IPS-18c (cell line): ENCODE measurements around the gene AKAP6.

Experiments used
- H3K4me3 ChIP-seq: 2 replicates; pipeline ENCODE4 v1.7.0; 2013; ENCODE audit warnings: low read depth, mild to moderate bottlenecking, low read length, moderate library complexity; ENCODE audit not compliant: insufficient read depth
- H3K9me3 ChIP-seq: one replicate; pipeline ENCODE4 v1.6.1; 2013; ENCODE audit warnings: mild to moderate bottlenecking, low read length, moderate library complexity; ENCODE audit not compliant: control insufficient read depth, insufficient read depth

The AKAP6 gene

DNA sequence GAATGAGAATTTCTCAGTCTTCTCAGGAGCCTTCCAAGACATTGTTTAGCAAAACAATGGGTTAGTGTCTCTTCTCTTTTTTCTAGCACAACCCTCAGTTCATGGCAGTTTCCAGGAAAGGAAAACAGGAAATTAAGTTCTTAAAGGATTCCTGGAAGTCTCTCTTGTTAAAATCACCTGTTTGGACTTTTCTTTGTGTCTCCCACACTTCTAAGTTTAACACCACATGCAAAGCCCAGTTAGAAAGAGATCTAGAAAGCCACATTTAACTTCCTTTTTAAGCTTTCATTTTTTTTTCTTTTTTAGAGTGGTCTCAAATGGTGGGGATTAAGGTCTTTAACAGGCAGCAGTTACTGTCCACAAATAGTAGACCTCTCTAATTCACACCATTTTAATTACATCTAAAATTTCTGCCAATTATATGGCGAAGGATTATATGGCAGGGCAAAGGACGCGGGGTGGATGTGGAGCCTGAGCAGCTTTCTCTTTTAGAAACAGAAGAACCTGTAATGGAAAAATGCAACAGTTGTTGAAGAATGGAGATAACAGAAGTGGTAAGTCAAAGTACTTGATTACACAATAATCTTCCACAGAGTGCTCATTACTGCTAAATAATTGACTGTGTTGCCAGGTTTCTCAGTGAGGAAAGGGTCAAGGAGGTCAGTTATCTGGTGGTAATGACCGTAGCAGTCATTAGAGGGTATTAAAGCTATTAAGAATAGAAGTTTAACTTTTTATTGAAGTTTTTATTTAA is 298.6 kb downstream of the AKAP6 start:
- H3K4me3 ChIP-seq = no peak overlapping the region

DNA sequence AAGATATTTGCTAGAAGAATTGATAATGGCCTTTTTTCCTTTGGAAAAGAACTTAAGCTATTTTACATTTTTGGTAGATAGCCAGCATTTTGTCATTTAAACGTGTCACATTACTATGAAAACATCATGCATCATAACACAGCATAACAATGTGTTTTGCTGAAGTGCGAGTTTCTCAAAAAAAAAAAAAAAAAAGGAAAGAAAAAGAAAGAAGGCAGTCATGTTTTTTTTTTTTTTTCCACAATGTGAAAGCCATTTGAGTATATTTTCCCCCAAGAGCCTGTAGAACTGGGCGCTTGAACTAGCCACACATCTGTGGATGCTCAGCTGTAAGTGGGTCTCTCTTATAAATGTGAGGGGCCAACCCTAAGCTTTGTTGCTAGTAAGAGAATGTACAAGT is 300.1 kb downstream of the AKAP6 start:
- H3K9me3 ChIP-seq = no peaks in the 10 kb centered on the region
- no peak overlapping the region for H3K4me3 ChIP-seq

More for the DNA sequence above, 298.6 kb downstream of the AKAP6 start:
- no peaks in the 10 kb centered on the region for H3K9me3 ChIP-seq

DNA sequence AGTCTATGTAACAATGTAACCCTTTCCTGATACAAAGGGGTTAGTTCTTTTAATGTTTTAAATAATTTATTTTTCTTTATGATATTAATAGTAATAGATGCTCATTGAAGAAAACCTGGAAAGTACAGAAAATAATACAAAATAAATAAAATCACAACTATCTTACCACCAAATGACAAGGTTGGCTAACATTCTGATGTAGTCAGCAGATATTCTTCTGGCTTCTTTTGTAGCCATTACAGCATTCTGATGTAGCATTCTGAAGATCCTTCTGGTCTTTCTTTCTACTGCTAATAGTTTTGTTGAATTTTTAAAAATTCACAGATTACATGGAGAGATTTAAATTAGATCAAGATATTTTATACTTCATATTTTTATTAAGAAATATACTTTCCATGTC is 301.6 kb downstream of the AKAP6 start:
- H3K9me3 ChIP-seq = no peaks in the 10 kb centered on the region
- no peak overlapping the region for H3K4me3 ChIP-seq

DNA sequence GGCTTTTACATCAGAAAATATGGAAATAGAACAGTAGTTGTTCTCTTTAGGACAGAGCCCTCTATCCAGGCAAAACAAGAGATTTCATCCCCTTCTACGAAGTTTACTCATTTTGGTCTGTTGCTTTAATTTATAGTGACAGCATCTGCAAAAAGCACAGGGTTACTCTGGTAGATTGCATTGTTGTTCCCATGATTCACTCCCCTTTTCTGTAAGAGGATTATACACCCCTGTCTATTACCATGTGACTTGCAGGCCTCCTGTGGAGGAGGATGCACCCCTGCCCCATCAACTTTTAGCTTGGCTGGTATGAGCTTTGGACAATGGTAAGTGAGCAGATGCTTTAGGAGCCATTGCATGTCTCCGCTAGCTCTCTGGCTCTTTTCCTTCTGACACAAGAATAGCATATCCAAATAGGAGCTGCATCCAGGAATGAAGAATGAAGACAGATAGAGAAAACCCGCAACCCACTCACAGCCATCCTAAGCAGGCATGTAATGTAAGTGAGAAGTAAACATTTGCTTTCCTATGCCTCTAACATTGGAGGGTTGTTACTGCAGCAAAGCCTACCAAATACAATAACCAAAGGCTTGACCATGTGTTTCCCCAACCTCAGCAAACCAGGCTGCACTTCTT is 304.2 kb downstream of the AKAP6 start:
- Histone ChIP-seq H3K9me3 (no peaks in the 10 kb centered on the region), H3K4me3 (no peak overlapping the region)

DNA sequence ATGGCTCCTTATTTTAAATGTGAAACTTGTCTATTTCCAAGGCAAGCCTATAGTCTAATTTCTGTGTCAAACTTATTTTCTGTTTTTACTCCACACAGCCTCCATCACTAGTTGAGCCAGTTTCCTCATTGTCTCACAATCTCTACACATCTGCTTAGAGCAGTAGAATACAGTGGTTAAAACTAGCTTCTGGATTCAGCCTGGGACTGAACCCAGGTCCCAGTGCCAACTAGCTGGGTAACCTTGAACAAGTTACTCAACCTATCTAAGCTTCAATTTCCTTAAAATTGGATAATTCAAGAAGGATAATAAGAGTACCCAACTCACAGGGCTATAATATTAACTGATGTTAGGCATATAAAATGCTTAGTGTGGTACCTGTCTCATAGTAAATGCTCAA is 304.8 kb downstream of the AKAP6 start:
- no peak overlapping the region for H3K4me3 ChIP-seq
- H3K9me3 ChIP-seq = no peaks in the 10 kb centered on the region

DNA sequence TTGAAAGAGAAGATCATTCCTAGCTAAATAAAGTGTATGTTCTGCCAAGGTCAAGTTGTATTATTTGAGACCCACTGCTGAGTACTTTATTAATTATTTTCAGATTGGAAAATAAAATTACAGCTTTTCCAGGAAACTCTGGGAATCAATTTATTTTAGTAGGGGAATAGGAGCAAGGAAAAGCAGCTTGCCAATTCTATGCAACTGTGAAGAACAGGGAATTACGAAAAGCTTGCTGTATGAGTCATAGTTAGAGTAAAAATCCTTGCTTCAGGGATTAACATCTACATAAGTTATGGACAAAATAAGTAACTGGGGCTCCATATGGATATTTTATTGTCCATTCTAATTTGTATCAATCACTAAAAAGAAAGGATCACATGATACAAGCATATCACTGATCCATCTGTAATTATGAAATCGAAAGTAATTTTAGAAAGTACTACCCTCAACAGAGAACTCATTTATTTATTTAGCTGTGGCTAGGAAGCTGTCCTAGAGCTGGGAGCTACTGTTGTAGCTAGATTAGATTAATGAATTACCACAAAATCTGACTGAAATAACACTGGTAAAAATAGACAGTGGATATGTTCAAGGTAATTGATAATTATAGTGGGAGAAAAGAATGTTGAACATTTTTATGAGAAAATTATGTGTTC is 306.1 kb downstream of the AKAP6 start:
- H3K9me3 ChIP-seq = no peaks in the 10 kb centered on the region
- H3K4me3 ChIP-seq = no peak overlapping the region

DNA sequence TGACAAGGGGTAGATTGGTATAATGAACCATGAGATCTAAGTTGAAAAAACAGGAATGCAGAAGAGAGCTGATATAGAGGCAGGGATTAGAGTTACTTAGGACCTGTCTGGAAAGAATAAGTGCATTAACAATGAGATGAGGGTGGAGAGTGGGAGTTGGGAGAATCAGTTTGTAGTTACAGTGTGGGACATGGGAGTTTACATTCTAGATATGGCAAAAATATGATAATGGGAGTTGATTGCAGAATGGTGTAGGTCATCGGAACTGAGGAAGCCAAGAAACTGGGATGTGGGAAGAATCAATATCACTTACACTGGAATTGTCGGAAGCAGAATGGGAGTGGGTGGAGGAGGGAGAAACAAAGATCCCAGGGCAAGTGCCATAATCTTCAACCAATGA is 308.5 kb downstream of the AKAP6 start:
- H3K4me3 ChIP-seq = no peak overlapping the region
- no peaks in the 10 kb centered on the region for H3K9me3 ChIP-seq

DNA sequence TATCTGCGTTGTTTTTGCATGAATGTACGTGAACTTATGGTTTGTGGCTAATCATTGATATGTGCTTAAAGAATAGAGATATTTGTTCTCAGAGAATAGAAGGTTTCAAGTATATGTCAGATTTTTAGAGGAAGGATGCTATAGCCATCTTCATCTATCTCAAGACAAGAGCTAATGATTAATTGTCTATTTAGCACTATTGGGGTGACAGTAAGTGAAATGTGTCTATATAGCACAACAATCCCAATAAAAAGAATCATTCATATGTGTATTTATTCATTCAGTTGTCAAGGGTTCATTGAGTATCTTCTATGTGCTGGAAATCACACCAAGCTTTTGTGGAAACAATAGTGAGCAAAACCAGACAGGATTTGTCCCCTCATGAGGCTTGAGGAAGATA is 310.1 kb downstream of the AKAP6 start:
- no peak overlapping the region for H3K4me3 ChIP-seq
- no peaks in the 10 kb centered on the region for H3K9me3 ChIP-seq

DNA sequence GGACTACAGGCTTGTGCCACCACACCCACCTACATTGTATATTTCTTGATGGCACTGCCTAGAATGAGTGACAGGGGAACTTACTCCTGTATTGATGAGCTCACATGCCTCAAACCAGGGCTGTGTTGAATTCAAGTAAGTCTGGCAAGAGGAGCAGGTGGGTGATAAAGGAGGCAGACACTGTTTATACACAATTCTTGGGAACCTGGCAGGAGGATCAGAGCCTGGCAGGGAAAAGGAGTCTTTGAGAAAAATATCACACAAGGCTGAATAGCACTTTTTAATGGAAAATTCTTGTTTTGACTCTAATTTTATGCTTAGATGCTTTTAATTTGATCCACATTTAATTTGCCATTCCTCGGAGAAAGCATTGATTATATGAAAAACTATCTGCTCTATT is 316.5 kb downstream of the AKAP6 start:
- Histone ChIP-seq H3K4me3 (no peak overlapping the region), H3K9me3 (no peaks in the 10 kb centered on the region)

DNA sequence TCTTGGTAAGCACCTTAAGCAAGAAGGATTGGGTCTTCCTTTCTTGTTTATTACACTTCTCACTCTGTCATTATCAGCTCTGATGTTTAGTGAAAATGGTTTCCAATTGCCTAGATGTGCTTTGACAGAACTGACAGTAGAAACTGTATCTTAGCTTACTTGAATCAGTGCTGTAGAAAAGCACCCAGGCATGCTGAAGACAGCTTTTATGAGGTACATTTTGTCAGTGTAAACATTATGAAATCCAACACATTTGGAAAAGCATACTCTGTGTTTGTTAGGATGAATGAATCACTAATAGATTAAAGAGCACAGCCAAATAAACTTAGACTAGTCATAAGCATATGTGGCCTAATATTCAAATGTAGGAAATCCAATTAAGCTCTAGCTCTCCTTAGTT is 319.3 kb downstream of the AKAP6 start:
- Histone ChIP-seq H3K4me3 (no peak overlapping the region), H3K9me3 (no peaks in the 10 kb centered on the region)

DNA sequence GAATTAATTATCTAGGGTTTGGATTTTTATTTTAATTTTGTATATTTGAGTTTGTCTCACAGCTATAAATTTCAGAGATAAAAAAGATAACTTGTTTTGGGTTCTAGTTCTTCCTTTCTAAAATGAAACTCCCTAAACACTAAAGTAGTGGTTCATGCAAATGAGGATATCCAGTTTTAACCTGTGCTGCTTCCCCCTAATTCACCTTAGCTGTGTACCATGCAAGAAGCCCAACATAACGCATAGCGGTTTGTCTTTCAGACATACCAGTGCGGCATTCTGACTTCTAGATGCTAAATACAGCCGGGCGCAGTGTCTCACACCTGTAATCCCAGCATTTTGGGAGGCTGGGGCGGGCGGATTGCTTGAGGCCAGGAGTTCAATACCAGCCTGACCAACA is 320.9 kb downstream of the AKAP6 start:
- no peaks in the 10 kb centered on the region for H3K9me3 ChIP-seq
- H3K4me3 ChIP-seq = no peak overlapping the region

DNA sequence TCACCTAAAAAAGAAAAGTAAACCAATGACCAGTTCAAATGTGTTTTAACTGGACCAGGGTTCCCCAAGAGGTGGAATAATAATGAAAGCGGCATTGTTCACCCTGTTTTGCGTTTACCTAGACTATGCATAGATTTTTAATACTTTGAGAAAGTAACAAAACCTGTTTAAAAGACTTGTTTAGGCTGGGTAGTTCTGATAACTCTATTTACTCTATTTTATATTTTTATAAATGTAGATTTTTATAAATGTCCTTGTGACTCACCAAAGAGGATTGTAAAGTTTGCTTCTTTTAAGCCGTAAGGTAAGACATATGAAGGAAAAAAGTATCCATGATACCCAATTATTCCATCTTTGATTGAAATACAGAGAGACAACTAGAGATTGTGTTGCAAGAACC is 321.6 kb downstream of the AKAP6 start:
- H3K4me3 ChIP-seq = no peak overlapping the region
- no peaks in the 10 kb centered on the region for H3K9me3 ChIP-seq

DNA sequence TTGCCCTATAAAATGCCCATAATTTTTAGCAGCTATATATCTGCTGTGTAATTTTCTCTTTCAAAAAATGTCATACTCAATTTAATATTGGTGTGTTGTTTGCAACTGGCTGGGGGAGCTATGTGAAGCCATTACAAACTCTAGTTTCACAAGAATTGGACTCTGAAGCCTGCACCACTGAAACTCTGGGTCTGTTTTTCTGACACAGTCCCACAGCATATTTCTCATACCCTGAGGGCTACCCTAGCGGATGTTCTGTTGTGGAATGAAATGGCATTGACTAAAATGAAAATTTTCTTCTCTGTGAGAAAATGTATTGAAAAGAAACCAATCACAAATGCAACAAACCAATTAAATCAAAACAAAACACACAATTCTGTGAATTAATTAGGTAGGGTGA is 325.0 kb downstream of the AKAP6 start:
- no peak overlapping the region for H3K4me3 ChIP-seq
- H3K9me3 ChIP-seq = no peaks in the 10 kb centered on the region

DNA sequence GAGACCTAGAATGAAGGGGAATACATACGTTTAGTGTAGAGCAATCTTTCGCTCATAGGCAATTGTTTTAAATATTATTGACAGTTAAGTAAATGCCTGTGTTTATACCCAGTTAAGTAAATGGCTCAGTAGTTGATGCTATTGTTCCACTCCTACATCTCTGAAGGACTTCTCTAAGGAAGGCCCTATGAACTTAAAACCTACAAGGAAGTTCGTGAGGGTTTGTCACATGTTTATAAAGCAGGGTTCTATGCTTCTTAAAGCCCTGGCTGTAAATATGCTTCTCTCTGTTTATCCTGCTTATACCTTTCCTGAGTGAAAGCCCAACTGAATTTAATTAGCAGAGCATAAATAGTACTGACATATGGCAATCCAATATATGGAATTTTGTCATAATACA is 327.5 kb downstream of the AKAP6 start:
- no peak overlapping the region for H3K4me3 ChIP-seq
- no peaks in the 10 kb centered on the region for H3K9me3 ChIP-seq

DNA sequence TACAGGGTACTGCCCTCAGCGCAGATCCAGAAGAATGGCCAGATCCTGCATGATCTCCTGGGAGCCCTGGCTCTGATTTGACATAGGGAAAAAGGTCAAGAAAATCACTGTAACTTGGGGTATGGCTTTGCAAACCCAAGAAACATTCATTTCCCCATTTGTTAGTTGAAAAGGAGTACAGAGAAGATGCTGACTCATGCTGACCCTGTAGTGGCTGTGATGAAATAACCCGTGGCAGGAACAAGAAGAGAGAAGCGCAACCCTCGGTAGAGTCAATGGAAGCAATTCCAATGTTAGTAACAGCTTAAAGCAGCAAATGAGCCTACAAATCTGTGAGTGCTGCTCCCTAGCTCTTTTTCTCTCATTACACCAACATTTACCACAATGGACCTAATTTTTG is 328.0 kb downstream of the AKAP6 start:
- Histone ChIP-seq H3K4me3 (no peak overlapping the region), H3K9me3 (no peaks in the 10 kb centered on the region)

DNA sequence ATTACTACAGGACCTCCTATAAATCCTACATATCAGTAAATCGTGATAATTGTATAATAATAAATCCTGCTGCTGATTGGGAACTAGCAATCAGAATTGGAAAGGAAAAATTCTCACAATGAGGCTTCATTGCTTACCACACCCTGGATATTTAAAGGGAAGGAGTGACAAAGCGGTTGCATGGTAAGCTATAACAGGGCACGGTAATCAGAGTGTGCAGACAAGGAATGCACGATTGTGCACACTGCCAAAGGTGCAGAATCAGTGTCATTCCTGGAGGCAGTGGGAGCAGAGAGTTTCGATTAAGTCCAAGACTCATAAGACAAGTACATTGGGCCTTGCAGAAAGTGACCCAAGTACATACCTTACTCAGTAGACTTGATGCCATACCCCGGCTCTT is 332.1 kb downstream of the AKAP6 start:
- Histone ChIP-seq H3K9me3 (no peaks in the 10 kb centered on the region), H3K4me3 (no peak overlapping the region)

DNA sequence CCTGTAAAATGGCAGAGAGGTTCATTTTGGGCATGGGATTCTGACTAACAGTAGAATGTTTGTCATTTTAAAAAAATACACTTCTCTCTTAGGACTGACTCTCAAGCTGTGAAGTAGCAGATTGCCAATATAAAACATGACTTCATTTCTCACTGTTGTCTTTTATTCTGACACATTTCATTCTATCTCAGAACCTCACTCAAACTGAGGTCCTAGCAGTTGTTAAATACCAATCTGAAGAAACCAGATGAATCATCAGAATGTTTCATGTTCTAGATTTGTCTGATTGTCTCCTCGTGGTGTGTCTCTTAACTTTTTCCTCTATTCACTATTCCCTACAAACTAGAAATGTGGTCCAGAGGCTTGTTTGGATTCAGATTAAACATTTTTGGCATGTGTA is 333.1 kb downstream of the AKAP6 start:
- Histone ChIP-seq H3K9me3 (no peaks in the 10 kb centered on the region), H3K4me3 (no peak overlapping the region)

DNA sequence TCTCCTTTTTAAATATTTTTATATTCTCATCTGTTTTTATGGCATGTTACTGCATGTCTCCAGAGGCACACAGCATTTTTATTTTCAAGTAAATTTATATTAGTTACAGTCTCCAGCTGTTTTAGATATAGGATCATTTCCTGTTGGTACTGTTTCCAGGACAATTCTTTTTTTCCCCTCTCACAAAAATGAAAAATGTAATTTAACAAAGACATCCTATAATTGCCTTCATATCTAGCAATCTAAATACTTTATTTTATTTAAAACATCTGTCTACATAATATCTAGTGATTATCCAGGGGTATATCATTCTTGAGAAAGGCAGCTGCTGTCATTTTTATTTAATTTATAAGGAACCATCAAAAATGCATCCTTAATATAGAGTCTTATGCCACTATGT is 337.2 kb downstream of the AKAP6 start:
- Histone ChIP-seq H3K4me3 (no peak overlapping the region), H3K9me3 (no peaks in the 10 kb centered on the region)
